ENCODE results near the gene HIPK2.

DNA sequence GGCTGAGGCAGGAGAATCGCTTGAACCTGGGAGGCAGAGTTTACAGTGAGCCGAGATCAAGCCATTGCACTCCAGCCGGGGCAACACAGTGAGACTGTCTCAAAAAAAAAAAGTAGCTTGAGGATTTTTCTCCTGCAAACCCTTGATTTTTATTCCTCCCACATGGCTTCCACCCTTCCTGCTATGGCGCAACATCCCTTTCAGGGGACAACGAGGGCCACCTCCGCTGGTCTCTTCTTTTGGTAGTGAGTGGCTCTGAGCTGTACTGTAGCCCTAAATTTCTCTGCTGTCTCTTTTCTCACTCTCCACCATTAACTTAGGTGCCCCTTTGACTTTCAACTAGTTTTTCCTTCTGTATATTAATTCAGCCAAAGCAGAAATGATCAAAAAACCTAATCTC, 113.4 kb downstream of the HIPK2 start:
- TF ChIP-seq, protein P1, sequence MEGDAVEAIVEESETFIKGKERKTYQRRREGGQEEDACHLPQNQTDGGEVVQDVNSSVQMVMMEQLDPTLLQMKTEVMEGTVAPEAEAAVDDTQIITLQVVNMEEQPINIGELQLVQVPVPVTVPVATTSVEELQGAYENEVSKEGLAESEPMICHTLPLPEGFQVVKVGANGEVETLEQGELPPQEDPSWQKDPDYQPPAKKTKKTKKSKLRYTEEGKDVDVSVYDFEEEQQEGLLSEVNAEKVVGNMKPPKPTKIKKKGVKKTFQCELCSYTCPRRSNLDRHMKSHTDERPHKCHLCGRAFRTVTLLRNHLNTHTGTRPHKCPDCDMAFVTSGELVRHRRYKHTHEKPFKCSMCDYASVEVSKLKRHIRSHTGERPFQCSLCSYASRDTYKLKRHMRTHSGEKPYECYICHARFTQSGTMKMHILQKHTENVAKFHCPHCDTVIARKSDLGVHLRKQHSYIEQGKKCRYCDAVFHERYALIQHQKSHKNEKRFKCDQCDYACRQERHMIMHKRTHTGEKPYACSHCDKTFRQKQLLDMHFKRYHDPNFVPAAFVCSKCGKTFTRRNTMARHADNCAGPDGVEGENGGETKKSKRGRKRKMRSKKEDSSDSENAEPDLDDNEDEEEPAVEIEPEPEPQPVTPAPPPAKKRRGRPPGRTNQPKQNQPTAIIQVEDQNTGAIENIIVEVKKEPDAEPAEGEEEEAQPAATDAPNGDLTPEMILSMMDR (IDR thresholded peaks at IDR 0.05): no peak
- TF ChIP-seq POLR2A (IDR thresholded peaks at IDR 0.05): no peak
- no peak for TF ChIP-seq POLR2AphosphoS5 (IDR thresholded peaks at IDR 0.05)
